Progenitor cell of endocrine pancreas (in vitro differentiated cells): ENCODE data around the gene RPRD1B. TPM values are rescaled to one million over a fixed set of nuclear protein-coding genes. Genes with fewer than 3 reads are reported as not detected.
"Not testable (repeated sequence)": the region's sequence is repeated elsewhere in the genome, so short reads cannot be mapped to it uniquely, and the experiment has no call there.

ENCODE experiments used
- DNase-seq: peaks from one replicate; pipeline ENCODE4 v3.0.0; 2021; ENCODE audit warnings: low spot score; ENCODE audit not compliant: unreplicated experiment
- H3K27ac Mint-ChIP-seq: 2 replicates; pipeline ENCODE4 v1.8.0; 2021; ENCODE audit warnings: mild to moderate bottlenecking, moderate library complexity, mixed read lengths
- H3K27me3 Mint-ChIP-seq: 2 replicates; pipeline ENCODE4 v1.8.0; 2021; ENCODE audit warnings: mixed read lengths
- H3K36me3 Mint-ChIP-seq: 2 replicates; pipeline ENCODE4 v1.8.0; 2022; ENCODE audit warnings: mixed read lengths; ENCODE audit not compliant: insufficient read depth
- H3K4me1 Mint-ChIP-seq: 2 replicates; pipeline ENCODE4 v1.8.0; 2021; ENCODE audit warnings: low read depth, mixed read lengths
- H3K4me3 Mint-ChIP-seq: 2 replicates; pipeline ENCODE4 v1.8.0; 2021; ENCODE audit warnings: low read depth, mild to moderate bottlenecking, moderate library complexity, mixed read lengths
- H3K9me3 Mint-ChIP-seq: 2 replicates; pipeline ENCODE4 v1.8.0; 2021; ENCODE audit warnings: low read depth, mixed read lengths
- CTCF ChIP-seq: fragments of 200-600 bp; sonication (generic); IDR thresholded peaks from one replicate; pipeline ENCODE4 v1.5.0; 2021; ENCODE audit warnings: antibody characterized with exemption, mild to moderate bottlenecking; ENCODE audit not compliant: unreplicated experiment
- total RNA-seq: library from RNA; stranded (reverse); gene quantifications from 2 replicates; pipeline ENCODE4 v1.2.1, GENCODE V29; 2021

Gene RPRD1B
- total RNA-seq, 1 donor from 2014 or later, result 31.7 TPM

- Mint-ChIP-seq H3K36me3 (peaks cover 2% of the 10 kb centered on the region), H3K9me3 (no peaks in the 10 kb centered on the region), H3K4me3 (no peak overlapping the region), H3K4me1 (no peaks in the 10 kb centered on the region), H3K27ac (no peak overlapping the region), H3K27me3 (no peaks in the 10 kb centered on the region)
- TF ChIP-seq CTCF, result no peak
- DNase-seq, result no peak
Measured at GRCh38 chr20:38094373-38094891, 60.9 kb downstream of the RPRD1B start.

- Mint-ChIP-seq H3K4me1 (no peaks in the 10 kb centered on the region), H3K36me3 (peaks cover 2% of the 10 kb centered on the region), H3K9me3 (peaks cover 4% of the 10 kb centered on the region), H3K4me3 (no peak overlapping the region), H3K27me3 (no peaks in the 10 kb centered on the region), H3K27ac (peak overlapping the region; percentile 56)
- DNase-seq, result no peak
- TF ChIP-seq CTCF, result no peak
Measured at GRCh38 chr20:38095017-38095686, 61.6 kb downstream of the RPRD1B start.

- no peak for DNase-seq
- peaks cover 10% of the 10 kb centered on the region for H3K9me3 Mint-ChIP-seq
- no peaks in the 10 kb centered on the region for H3K27me3 Mint-ChIP-seq
- no peak for TF ChIP-seq CTCF
- H3K36me3 Mint-ChIP-seq, result peaks cover 5% of the 10 kb centered on the region
- no peak overlapping the region for H3K4me3 Mint-ChIP-seq
- no peaks in the 10 kb centered on the region for H3K4me1 Mint-ChIP-seq
- H3K27ac Mint-ChIP-seq, result no peak overlapping the region
Measured at GRCh38 chr20:38098952-38099351, 65.4 kb downstream of the RPRD1B start.

- not testable (repeated sequence) for H3K4me1 Mint-ChIP-seq
Measured at GRCh38 chr20:38102206-38102605, 68.7 kb downstream of the RPRD1B start.

GRCh38 chr20:38104285-38104684 lies 70.7 kb downstream of the RPRD1B start:
- Mint-ChIP-seq H3K4me1 (peaks cover 2% of the 10 kb centered on the region), H3K27ac (no peak overlapping the region), H3K4me3 (no peak overlapping the region), H3K36me3 (peaks cover 9% of the 10 kb centered on the region), H3K27me3 (no peaks in the 10 kb centered on the region), H3K9me3 (peaks cover 13% of the 10 kb centered on the region)
- TF ChIP-seq CTCF, result no peak
- DNase-seq, result no peak

More at GRCh38 chr20:38102206-38102605, 68.7 kb downstream of the RPRD1B start:
- DNase-seq, H3K36me3 Mint-ChIP-seq, H3K27ac Mint-ChIP-seq, H3K27me3 Mint-ChIP-seq, H3K4me3 Mint-ChIP-seq: not testable (repeated sequence)
- peaks cover 13% of the 10 kb centered on the region for H3K9me3 Mint-ChIP-seq

- no peak for TF ChIP-seq CTCF
- Mint-ChIP-seq H3K27me3 (no peaks in the 10 kb centered on the region), H3K4me3 (no peak overlapping the region), H3K27ac (no peak overlapping the region), H3K36me3 (peaks cover 5% of the 10 kb centered on the region), H3K4me1 (peaks cover 5% of the 10 kb centered on the region), H3K9me3 (peaks cover 3% of the 10 kb centered on the region)
- no peak for DNase-seq
Measured at GRCh38 chr20:38106461-38106860, 72.9 kb downstream of the RPRD1B start.

GRCh38 chr20:38107386-38107785 lies 73.8 kb downstream of the RPRD1B start:
- H3K4me3 Mint-ChIP-seq, H3K4me1 Mint-ChIP-seq, H3K9me3 Mint-ChIP-seq, H3K36me3 Mint-ChIP-seq, H3K27me3 Mint-ChIP-seq, DNase-seq, H3K27ac Mint-ChIP-seq: not testable (repeated sequence)

GRCh38 chr20:38107916-38108315 lies 74.4 kb downstream of the RPRD1B start:
- not testable (repeated sequence) for H3K36me3 Mint-ChIP-seq, H3K4me3 Mint-ChIP-seq, H3K27ac Mint-ChIP-seq, H3K4me1 Mint-ChIP-seq, DNase-seq, H3K27me3 Mint-ChIP-seq, H3K9me3 Mint-ChIP-seq
